Fibroblast of villous mesenchyme (primary cell): Measurements from ENCODE around the gene CPTP. TPM values are rescaled to one million over a fixed set of nuclear protein-coding genes. Genes with fewer than 3 reads are reported as not detected.
A peak's percentile ranks its signal among the peaks of the same experiment; 100 is the strongest.

Experiments
- DNase-seq: peaks from one replicate; pipeline ENCODE4 v3.0.0-alpha.2; 2010; ENCODE audit warnings: low read depth
- H3K4me3 ChIP-seq: 2 replicates; pipeline ENCODE4 v1.5.1; 2011; ENCODE audit warnings: low read depth, mild to moderate bottlenecking, low read length
- total RNA-seq: library from RNA; depleted of rRNA; stranded (reverse); fragments of >200 nt; gene quantifications from 2 replicates; pipeline ENCODE4 v1.2.3, GENCODE V29; 2012
- TF ChIP-seq, protein P1 (sequence below): IDR thresholded peaks from 2 replicates; pipeline ENCODE4 v1.5.1; 2012; ENCODE audit warnings: low read depth, mild to moderate bottlenecking, low read length; ENCODE audit not compliant: insufficient read depth

CPTP gene
- total RNA-seq: 11.7 and 13.2 TPM in 2 replicates

DNA sequence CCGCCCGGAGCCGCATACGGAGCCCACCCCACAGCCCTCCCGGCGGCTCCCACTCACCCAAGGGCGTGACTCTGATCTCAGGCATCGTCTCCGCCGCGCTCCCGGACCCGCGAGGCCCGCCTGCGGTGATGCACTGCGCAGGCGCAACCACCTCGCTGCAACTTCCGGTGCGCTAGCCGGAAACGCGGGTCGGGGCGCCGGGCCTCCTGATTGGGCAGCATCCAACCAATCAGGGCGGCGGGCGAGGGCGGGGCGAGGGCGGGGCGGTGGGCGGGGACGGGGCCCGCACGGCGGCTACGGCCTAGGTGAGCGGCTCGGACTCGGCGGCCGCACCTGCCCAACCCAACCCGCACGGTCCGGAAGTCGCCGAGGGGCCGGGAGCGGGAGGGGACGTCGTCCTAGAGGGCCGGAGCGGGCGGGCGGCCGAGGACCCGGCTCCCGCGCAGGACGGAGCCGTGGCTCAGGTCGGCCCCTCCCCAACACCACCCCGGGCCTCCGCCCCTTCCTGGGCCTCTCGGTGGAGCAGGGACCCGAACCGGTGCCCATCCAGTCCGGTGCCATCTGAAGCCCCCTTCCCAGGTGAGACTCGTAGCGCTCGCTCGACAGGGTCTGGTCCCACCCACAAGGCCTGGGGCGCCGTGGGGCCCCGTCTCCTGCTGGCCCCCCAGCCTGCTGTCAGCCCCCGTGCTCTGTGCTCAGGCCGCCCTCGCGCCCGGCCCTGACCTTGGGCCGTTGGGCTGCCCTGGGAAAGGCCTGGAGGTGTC is at the start of gene CPTP, which contains the start of gene INTS11:
TSS of gene CPTP (plus strand) at position 279 of the 764 bp plus-strand sequence. CDS start 2,109 bp downstream, outside the sequence.
TSS of gene INTS11 (minus strand) at position 137 of the 764 bp plus-strand sequence. CDS start at position 85, 52 bp downstream.
- peak within 1 kb of the TSS; percentile 83 for H3K4me3 ChIP-seq

DNA sequence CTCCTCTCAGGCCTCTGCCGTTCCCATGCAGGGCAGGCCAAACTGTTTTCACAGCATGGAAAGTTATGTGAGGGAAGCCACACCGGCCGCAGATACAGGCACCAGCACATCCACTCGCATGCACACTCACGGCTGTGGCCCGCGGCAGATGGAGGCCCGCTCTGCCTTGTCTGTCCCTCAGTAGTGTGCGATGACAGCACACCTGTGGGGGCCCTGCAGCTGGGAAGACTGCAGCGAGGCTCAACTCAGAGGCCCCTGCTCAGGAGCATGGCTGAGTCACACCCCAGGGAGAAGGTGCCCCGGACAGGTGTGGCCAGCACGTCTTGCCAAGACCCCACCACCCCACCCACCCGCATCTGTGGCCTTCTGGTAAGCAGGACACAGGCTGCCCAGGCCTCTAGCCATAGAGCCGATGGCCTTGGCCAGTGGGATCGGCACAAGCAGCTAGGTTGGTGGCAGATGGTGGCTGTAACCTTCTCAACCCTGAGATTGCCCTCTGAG is 49.6 kb upstream of the CPTP start:
- TF ChIP-seq, protein P1, sequence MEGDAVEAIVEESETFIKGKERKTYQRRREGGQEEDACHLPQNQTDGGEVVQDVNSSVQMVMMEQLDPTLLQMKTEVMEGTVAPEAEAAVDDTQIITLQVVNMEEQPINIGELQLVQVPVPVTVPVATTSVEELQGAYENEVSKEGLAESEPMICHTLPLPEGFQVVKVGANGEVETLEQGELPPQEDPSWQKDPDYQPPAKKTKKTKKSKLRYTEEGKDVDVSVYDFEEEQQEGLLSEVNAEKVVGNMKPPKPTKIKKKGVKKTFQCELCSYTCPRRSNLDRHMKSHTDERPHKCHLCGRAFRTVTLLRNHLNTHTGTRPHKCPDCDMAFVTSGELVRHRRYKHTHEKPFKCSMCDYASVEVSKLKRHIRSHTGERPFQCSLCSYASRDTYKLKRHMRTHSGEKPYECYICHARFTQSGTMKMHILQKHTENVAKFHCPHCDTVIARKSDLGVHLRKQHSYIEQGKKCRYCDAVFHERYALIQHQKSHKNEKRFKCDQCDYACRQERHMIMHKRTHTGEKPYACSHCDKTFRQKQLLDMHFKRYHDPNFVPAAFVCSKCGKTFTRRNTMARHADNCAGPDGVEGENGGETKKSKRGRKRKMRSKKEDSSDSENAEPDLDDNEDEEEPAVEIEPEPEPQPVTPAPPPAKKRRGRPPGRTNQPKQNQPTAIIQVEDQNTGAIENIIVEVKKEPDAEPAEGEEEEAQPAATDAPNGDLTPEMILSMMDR: no peak
- H3K4me3 ChIP-seq: no peak overlapping the region
- DNase-seq: no peak

More for the DNA sequence above, at the start of gene CPTP, which contains the start of gene INTS11:
- peak; percentile 92 for DNase-seq
- TF ChIP-seq, protein P1: no peak

DNA sequence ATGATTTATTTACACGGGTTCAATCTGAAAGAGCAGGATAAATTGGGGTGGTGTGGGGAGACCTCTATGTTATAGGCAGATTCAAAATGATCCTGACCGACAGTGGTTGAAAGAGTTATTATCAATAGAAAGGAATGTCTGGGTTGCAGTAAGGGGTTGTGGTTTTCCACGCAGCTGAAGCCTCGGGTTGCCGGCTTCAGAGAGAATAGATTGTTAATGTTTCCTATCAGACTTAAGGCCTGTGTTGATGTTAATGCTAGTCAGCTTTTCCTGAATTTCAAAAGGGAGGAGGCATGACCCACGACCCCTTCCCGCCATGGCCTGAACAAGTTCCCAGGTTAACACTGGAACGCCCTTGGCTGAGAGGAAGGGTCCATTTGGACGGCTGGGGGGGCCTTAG is 48.8 kb upstream of the CPTP start:
- DNase-seq: peak; percentile 79
- TF ChIP-seq, protein P1: no peak
- no peak overlapping the region for H3K4me3 ChIP-seq

DNA sequence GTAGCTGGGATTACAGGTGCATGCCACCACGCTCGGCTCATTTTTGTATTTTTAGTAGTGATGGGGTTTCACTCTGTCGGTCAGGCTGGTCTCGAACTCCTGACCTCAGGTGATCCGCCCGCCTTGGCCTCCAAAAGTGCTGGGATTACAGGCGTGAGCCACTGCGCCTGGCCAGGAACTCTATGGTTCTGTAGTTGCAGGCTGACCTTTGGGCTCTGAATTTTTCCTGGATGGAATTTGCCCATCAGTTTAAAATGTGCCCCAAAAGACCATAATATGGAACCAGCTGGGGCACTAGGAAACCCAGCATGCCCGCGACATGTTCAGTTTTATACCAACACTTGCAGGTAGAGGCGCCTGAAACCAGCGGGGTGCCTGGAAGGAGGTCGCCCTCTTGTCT is 46.0 kb upstream of the CPTP start:
- TF ChIP-seq, protein P1: no peak
- DNase-seq: no peak

DNA sequence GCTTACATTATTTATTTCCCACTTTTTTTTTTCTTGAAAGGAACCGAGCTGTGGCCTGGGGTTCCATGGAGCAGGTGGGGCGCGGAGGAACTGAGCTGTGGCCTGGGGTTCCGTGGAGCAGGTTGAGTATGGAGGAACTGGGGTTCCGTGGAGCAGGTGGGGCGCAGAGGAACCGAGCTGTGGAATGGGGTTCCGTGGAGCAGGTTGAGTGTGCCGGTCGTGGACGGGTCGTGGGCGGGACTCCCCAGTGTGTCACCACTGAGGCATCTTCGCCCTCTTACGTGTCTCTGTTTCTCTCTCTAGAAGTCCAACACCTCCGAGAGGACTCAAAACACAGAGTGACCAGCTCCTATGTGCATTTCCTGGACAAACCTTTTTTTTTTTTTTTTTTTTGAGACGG is 45.6 kb upstream of the CPTP start:
- TF ChIP-seq, protein P1: no peak
- no peak for DNase-seq
- no peak overlapping the region for H3K4me3 ChIP-seq

More for the DNA sequence above, 46.0 kb upstream of the CPTP start:
- H3K4me3 ChIP-seq: no peak overlapping the region

DNA sequence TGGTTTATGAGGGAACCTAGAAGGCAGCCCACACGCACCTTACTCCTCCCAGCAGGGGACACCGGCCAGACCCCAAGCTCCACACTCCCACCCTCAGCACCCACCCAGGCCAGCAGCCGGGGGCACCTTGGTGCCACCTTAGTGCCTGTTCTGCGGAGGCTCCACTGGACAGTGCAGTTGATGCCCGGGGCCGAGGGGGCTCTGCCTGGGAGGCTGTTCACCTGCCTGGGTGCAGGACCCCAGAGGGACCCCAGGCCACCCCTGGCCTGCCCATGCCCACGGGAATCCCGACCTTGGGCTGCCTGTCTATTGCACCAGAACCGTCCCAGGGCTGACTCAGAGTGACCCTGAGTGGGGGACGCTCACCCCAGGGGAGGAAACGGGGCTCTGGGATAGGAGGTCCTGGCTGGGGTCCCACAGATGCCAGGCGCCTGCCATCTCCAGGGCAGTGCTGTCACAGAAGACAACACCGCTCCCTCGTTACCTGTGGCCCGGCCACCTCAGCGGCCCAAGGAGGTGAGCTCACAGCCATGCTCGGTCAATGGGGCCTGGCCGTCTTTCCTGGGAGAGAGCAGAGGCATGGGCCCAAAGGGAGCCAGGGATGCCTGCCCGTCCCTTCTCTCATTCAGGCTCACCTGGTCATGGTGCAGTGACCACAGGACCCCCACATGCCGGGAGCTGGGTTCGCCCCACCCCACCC is 43.7 kb upstream of the CPTP start:
- TF ChIP-seq, protein P1: no peak
- no peak for DNase-seq
- H3K4me3 ChIP-seq: no peak overlapping the region
